IPS DF 6.9 (cell line): ENCODE measurements around the gene CACNG6.
"Not testable (repeated sequence)": the region's sequence is repeated elsewhere in the genome, so short reads cannot be mapped to it uniquely, and the experiment has no call there.

Experiments used
- DNase-seq: peaks from one replicate; pipeline ENCODE4 v3.0.0-alpha.2; 2013; ENCODE audit warnings: low read depth, low spot score
- H3K27ac ChIP-seq: one replicate; pipeline ENCODE4 v1.5.1; 2013; ENCODE audit warnings: low read length, control low read depth
- H3K27me3 ChIP-seq: 2 replicates; pipeline ENCODE4 v1.6.1; 2013; ENCODE audit warnings: mild to moderate bottlenecking, low read length; ENCODE audit not compliant: control insufficient read depth, insufficient read depth
- H3K36me3 ChIP-seq: 2 replicates; pipeline ENCODE4 v1.6.1; 2013; ENCODE audit warnings: low read length; ENCODE audit not compliant: control insufficient read depth, insufficient read depth
- H3K4me1 ChIP-seq: 2 replicates; pipeline ENCODE4 v1.6.1; 2013; ENCODE audit warnings: low read length; ENCODE audit not compliant: control insufficient read depth, insufficient read depth
- H3K4me3 ChIP-seq: 2 replicates; pipeline ENCODE4 v1.5.1; 2013; ENCODE audit warnings: mild to moderate bottlenecking, low read length
- H3K9me3 ChIP-seq: 2 replicates; pipeline ENCODE4 v1.6.1; 2013; ENCODE audit warnings: low read length, inconsistent platforms; ENCODE audit not compliant: control insufficient read depth, insufficient read depth
- WGBS: extraction: QIAGEN DNeasy Blood & Tissue Kit; methylation state at CpG from one replicate; pipeline ENCODE4 v1.1.7; 2013; ENCODE audit warnings: mixed read lengths, missing lambda C conversion rate; ENCODE audit not compliant: insufficient read length, insufficient coverage; 5-methylcytosine and 5-hydroxymethylcytosine counted together

CACNG6 gene

DNA sequence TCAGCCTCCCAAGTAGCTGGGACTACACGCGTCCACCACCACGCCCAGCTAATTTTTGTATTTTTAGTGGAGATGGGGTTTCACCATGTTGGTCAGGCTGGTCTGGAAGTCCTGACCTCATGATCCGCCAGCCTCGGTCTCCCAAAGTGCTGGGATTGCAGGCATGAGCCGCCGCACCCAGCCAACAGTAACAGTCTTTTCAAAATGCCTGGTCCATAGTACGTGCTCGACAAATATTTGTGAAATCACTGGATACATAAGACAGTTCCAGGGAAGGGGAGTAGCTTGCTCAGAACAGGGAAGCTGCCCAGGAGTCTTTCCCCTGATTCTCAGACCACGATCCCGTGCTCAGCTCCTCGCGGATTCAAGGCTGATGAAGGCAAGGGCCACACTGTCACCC is 30.5 kb downstream of the CACNG6 start:
- Histone ChIP-seq H3K27ac (no peak overlapping the region), H3K9me3 (no peaks in the 10 kb centered on the region), H3K4me1 (0 out of 2 replicates have a peak, but pooled peaks cover 1% of the 10 kb centered on the region), H3K27me3 (no peaks in the 10 kb centered on the region), H3K36me3 (no peaks in the 10 kb centered on the region), H3K4me3 (no peak overlapping the region)
- no peak for DNase-seq
- no CpG with 5 or more reads among the region's 13 CpGs for WGBS

DNA sequence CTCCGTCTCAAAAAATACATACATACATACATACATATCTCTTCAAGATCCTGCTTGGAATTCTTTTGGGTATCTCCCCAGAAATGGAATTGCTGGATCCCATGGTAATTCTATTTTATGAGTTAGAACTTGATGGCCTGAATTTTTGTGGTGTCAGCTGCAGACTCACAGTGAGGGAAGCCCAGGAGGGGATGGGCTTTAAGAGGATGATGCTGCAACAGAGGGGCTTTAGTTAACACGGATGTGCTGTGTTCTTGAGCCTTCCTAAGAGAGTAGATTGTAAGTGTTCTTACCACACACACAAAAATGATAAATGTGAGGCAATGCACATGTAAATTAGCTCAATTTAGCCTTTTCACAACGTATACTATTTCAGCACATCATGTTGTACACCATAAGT is 31.8 kb downstream of the CACNG6 start:
- WGBS: no CpG with 5 or more reads among the region's 3 CpGs

DNA sequence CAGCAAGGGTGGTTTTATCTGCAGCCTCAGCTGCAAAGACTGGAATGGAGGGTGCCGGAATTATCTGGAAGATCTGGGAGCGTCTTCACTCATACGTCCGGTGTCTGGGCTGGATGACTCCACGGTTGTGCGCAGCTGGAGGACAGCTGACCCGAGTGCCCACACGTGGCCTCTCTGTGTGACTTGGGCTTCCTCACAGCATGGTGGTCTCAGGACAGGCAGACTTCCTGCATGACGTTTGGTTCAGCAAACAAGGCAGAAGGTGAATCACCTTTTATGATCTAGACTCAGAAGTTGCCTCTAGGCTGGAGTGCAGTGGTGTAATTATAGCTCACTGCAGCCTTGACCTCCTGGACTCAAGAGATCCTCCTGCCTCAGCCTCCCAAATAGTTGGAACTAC is 33.2 kb downstream of the CACNG6 start:
- WGBS: no CpG with 5 or more reads among the region's 9 CpGs
- Histone ChIP-seq H3K4me3 (no peak overlapping the region), H3K36me3 (no peaks in the 10 kb centered on the region), H3K27me3 (no peaks in the 10 kb centered on the region), H3K27ac (no peak overlapping the region), H3K4me1 (0 out of 2 replicates have a peak, but pooled peaks cover 1% of the 10 kb centered on the region), H3K9me3 (no peaks in the 10 kb centered on the region)
- DNase-seq: no peak

More for the DNA sequence above, 31.8 kb downstream of the CACNG6 start:
- Histone ChIP-seq H3K4me1 (0 out of 2 replicates have a peak, but pooled peaks cover 1% of the 10 kb centered on the region), H3K36me3 (no peaks in the 10 kb centered on the region), H3K27ac (no peak overlapping the region), H3K27me3 (no peaks in the 10 kb centered on the region), H3K4me3 (no peak overlapping the region), H3K9me3 (no peaks in the 10 kb centered on the region)
- DNase-seq: no peak

DNA sequence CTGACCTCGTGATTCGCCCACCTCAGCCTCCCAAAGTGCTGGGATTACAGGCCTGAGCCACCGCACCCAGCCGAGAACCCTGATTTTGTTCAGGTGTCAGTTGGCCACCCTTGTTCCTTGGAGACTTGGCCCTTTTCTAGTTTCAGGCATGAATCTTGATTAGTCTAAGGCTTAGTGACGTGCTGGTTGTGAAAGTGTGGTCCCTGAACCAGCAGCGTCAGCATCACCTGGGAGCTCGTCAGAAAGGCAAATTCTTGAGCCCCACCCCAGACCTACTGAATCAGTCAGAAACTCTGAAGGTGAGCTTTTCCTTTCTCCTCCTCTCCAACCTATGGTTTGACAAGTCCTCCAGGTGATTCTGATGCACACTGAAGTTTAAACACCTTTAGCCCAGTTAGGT is 35.2 kb downstream of the CACNG6 start:
- WGBS: no CpG with 5 or more reads among the region's 7 CpGs
- no peak overlapping the region for H3K27ac ChIP-seq
- DNase-seq: no peak

DNA sequence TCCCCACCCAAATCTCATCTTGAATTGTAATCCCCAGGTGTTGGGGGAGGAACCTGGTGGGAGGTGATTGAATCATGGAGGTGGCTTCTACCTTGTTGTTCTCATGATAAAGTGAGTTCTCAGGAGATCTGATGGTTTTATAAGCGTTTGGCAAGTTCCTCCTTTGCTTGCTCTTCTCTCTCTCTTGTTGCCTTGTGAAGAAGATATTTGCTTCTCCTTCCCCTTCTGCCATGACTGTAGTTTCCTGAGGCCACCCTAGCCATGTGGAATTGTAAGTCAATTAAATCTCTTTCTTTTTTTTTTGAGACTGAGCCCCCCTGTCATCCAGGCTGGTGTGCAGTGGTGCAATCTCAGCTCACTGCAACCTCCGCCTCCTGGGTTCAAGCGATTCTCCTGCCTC is 37.9 kb downstream of the CACNG6 start:
- no peaks in the 10 kb centered on the region for H3K36me3 ChIP-seq
- H3K27ac ChIP-seq: no peak overlapping the region
- no peaks in the 10 kb centered on the region for H3K27me3 ChIP-seq
- no peaks in the 10 kb centered on the region; the same call in 1 of the 2 replicates for H3K4me1 ChIP-seq
- WGBS: no CpG with 5 or more reads among the region's 3 CpGs
- H3K9me3 ChIP-seq: no peaks in the 10 kb centered on the region
- no peak for DNase-seq
- H3K4me3 ChIP-seq: no peak overlapping the region

More for the DNA sequence above, 35.2 kb downstream of the CACNG6 start:
- Histone ChIP-seq H3K9me3 (no peaks in the 10 kb centered on the region), H3K4me3 (no peak overlapping the region), H3K27me3 (no peaks in the 10 kb centered on the region), H3K4me1 (peaks cover 1% of the 10 kb centered on the region; the same call in 1 of the 2 replicates), H3K36me3 (no peaks in the 10 kb centered on the region)

DNA sequence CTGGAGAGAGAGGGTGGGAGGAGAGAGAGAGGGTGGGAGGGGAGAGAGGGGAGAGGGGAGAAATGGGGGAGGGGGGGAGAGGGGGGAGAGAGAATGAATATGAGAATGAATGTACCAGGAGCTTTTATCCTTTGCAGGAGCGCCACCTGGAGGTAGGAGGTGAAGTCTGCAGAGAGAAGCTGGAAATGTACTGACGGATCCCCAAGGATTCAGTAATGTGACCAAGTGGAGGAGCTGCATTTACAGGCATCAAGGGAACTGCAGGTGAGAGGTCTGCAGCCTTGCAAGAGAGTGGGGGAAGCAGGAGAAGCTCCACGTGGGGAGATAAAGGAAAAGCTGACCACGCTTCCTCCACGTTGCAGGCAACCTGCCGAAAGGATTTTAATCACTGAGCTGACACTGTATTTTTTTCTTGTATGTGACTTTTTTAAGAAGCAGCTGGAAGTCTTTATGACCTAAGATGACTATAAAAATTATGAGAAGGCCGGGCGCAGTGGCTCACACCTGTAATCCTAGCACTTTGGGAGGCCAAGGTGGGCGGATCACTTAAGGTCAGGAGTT is 38.6 kb downstream of the CACNG6 start:
- no CpG with 5 or more reads among the region's 9 CpGs for WGBS
- no peak overlapping the region for H3K4me3 ChIP-seq
- DNase-seq: peak; percentile 84
- no peaks in the 10 kb centered on the region for H3K27me3 ChIP-seq
- H3K27ac ChIP-seq: no peak overlapping the region
- H3K4me1 ChIP-seq: peaks cover 3% of the 10 kb centered on the region
- H3K9me3 ChIP-seq: no peaks in the 10 kb centered on the region
- H3K36me3 ChIP-seq: no peaks in the 10 kb centered on the region

DNA sequence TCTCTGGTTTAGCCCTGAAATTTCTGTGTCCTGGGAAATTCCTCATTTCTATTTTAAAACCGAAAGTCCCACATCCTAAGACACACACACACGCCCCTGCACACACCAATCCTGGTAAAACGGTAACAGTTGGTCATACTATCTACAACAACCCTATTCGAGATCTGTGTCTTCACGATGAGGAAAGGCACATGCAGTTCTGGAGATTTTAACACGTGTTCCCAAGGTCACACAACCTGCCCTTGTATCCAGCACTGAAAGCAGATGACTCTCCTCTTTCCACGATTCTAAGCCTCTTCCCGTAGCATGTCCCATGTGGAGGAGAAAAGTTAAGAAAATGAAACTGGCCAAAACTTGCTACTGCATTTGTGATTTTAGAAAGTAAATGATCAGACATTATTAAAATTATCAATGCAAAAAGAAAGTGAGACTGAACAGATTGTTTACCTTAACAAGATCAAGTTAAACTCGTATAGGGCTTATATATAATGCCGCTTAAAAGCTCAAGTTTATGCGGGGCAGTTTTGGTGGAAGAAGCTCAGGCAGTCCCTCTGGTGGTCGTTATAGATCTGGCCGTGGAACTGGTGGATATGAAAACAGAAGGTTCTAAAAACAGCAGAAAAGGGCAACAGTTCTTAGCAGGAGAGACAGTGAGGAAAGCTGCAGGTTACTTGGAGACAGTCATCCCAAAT is 39.6 kb downstream of the CACNG6 start:
- H3K27me3 ChIP-seq: no peaks in the 10 kb centered on the region
- no peaks in the 10 kb centered on the region for H3K9me3 ChIP-seq
- no peaks in the 10 kb centered on the region for H3K36me3 ChIP-seq
- no peak overlapping the region for H3K4me3 ChIP-seq
- no peak overlapping the region for H3K27ac ChIP-seq
- WGBS: no CpG with 5 or more reads among the region's 13 CpGs
- no peak for DNase-seq
- H3K4me1 ChIP-seq: peaks cover 3% of the 10 kb centered on the region

DNA sequence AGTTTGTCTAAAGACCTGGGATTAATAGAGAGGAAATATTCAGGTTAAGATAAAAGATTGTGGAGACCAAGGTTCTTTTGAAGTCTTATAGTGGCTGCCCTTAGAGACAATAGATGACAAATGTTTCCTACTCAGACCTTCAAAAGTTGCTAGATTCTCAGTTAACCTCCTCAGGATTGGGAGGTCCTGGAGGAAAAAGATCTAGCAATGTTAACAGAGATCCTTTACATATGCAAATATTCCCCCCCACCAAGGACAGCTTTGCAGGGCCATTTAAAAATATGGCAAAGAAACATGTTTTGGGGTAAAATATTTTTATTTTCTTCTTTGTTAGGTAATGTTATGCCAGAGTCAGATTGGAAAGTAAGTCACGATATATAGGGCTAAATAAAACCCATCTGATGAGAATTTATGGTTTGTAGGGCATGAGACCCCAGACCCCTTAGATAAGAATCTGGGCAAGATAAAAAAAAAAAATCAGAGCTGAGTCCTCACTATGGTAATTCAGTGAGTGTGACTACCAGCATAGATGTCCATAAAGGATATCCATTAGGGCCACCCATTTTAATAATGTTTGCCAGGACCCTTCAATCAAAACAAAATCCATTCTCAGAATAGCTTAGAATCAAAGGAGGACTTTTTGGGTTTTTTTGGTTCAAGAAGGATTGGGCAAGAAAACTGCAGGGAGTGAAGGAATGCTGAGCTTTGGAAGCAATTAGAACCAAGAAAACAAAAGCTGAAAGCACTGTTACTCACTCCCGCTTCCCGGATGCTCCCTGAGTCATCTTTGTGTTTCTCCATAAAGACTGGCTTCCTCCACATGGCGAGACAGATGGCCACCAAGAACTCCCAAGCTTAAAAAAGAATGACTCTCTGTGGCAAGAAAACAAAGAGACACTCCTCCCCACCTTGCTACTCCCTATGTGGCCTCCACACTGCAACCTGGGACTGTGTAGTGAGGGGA is 44.1 kb downstream of the CACNG6 start:
- Histone ChIP-seq H3K9me3 (no peaks in the 10 kb centered on the region), H3K36me3 (no peaks in the 10 kb centered on the region), H3K4me3 (no peak overlapping the region), H3K27ac (peak overlapping the region; percentile 91), H3K27me3 (no peaks in the 10 kb centered on the region), H3K4me1 (peaks cover 3% of the 10 kb centered on the region)
- no peak for DNase-seq
- no CpG with 5 or more reads among the region's 4 CpGs for WGBS

DNA sequence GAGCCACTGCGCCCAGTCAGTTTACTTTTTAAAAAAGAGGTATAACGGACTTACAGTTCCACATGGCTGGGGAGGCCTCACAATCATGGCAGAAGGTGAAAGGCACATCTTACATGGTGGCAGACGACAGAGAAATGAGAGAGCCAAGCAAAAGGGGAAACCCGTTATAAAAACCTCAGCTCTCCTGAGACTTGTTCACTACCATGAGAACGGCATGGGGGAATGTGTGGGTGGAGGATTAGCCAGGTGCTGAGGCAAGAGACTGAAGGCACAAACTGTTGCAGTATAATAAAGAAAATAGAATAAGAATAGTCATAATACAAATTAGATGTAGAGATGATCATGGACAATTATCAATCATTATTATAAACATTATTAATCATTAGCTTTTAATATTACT is 45.1 kb downstream of the CACNG6 start:
- not testable (repeated sequence) for H3K27ac ChIP-seq, H3K36me3 ChIP-seq, H3K27me3 ChIP-seq, H3K9me3 ChIP-seq, DNase-seq, H3K4me3 ChIP-seq, H3K4me1 ChIP-seq
- no CpG with 5 or more reads among the region's 5 CpGs for WGBS

DNA sequence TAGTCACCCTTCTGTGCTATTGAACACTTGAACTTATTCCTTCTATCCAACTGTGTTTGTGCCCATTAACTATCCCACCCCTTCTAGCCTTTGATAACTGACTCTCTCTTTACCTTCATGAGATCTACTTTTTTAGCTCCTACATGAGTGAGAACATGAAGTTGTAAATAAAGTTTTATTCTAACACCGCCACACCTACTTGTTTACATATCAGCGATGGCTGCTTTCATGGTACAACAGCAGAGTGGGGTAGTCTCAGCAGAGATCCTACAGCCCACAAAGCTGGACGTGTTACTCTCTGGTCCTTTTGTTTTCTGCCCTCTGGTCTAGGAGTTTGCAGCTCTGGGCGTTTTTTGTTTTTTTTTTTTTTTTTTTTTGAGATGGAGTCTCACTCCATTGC is 48.6 kb downstream of the CACNG6 start:
- no CpG with 5 or more reads among the region's 4 CpGs for WGBS
- Histone ChIP-seq H3K27ac (no peak overlapping the region), H3K9me3 (no peaks in the 10 kb centered on the region), H3K36me3 (no peaks in the 10 kb centered on the region), H3K27me3 (no peaks in the 10 kb centered on the region), H3K4me3 (no peak overlapping the region), H3K4me1 (no peaks in the 10 kb centered on the region; the same call in 1 of the 2 replicates)
- no peak for DNase-seq
